Measurements from ENCODE around the gene NEDD8.

GRCh38 chr14:24179961-24180796 is 52.0 kb downstream of the NEDD8 start:
- TF ChIP-seq GABPA (IDR thresholded peaks at IDR 0.05 in 1 of 2, conservative IDR thresholded peaks at IDR 0.05 in 1 of 2) (peak in 1 of 2 donors; percentile 52), CTCF (IDR thresholded peaks at IDR 0.05; ENCODE audit: low read depth, low read length, missing input control) (no peak), REST (IDR thresholded peaks at IDR 0.05) (peak; percentile 37), JUND (IDR thresholded peaks at IDR 0.05) (peak in 1 of 2 donors; percentile 62), SP1 (IDR thresholded peaks at IDR 0.05) (peak; percentile 83), ZBTB33 (IDR thresholded peaks at IDR 0.05) (no peak), RAD21 (IDR thresholded peaks at IDR 0.05) (no peak), FOXA2 (IDR thresholded peaks at IDR 0.05) (no peak), TAF1 (conservative IDR thresholded peaks at IDR 0.05) (no peak)
